Ascending aorta (tissue), 2 donors: ENCODE results near the gene CLCA1. TPM values are rescaled to one million over a fixed set of nuclear protein-coding genes. Genes with fewer than 3 reads are reported as not detected.

Experiments used
- DNase-seq, 2 donors: peaks; one replicate each; pipeline ENCODE4 v3.0.0-alpha.2; 2019; ENCODE audit warnings: low spot score in 2 of 2
- H3K27ac ChIP-seq, 2 donors: fragments of 200-600 bp; sonication (generic); one replicate each; pipeline ENCODE4 v1.5.1; 2016 to 2017; ENCODE audit warnings: mild to moderate bottlenecking in 1 of 2
- H3K27me3 ChIP-seq: fragments of 200-600 bp; sonication (generic); one replicate; pipeline ENCODE4 v1.5.1; 2017
- H3K36me3 ChIP-seq, 2 donors: fragments of 200-600 bp; sonication (generic); one replicate each; pipeline ENCODE4 v1.5.1; 2016
- H3K4me1 ChIP-seq, 2 donors: fragments of 200-600 bp; sonication (generic); one replicate each; pipeline ENCODE4 v1.5.1; 2016 to 2017; ENCODE audit warnings: mild to moderate bottlenecking in 1 of 2
- H3K4me3 ChIP-seq, 2 donors: fragments of 200-600 bp; sonication (generic); one replicate each; pipeline ENCODE4 v1.5.1; 2016 to 2017; ENCODE audit warnings: mild to moderate bottlenecking in 1 of 2
- H3K9me3 ChIP-seq, 2 donors: fragments of 200-600 bp; sonication (generic); one replicate each; pipeline ENCODE4 v1.5.1; 2016
- CTCF ChIP-seq, 3 experiments: fragments of 200-600 bp in 2 of 3; fragments of 450-650 bp in 1 of 3; sonication (generic) in 2 of 3; IDR thresholded peaks; one replicate each; pipeline ENCODE4 v1.5.1; 2016 to 2019; ENCODE audit warnings: antibody characterized with exemption in 3 of 3, mild to moderate bottlenecking in 1 of 3, moderate library complexity in 1 of 3
- intact Hi-C: fragments of 100-400 bp; cut with DNase I; formaldehyde crosslinking; loops from one replicate; pipeline ENCODE4 v1.15.1; 2023
- total RNA-seq: library from RNA; depleted of rRNA; stranded (reverse); fragments of >200 nt; gene quantifications from one replicate; pipeline ENCODE4 v1.1.0, GENCODE V29; 2016

Gene CLCA1
- total RNA-seq, 1 donor from 2014 or later: not detected

- Histone ChIP-seq H3K9me3 (no peaks in the 10 kb centered on the region), H3K4me3 (no peak overlapping the region), H3K27me3 (no peaks in the 10 kb centered on the region), H3K27ac (no peak overlapping the region), H3K36me3 (no peaks in the 10 kb centered on the region), H3K4me1 (no peaks in the 10 kb centered on the region)
- no peak for DNase-seq
- no peak for TF ChIP-seq CTCF (IDR thresholded peaks at IDR 0.05)
- intact Hi-C loops: loop anchor here (10.0 kb wide), 1 partner anchor 193 kb away; no protein-coding TSS in a partner anchor
Measured at GRCh38 chr1:86481966-86482365, 13.2 kb downstream of the CLCA1 start.

GRCh38 chr1:86487131-86487810 is 18.5 kb downstream of the CLCA1 start:
- Histone ChIP-seq H3K4me1 (no peaks in the 10 kb centered on the region), H3K27me3 (no peaks in the 10 kb centered on the region), H3K27ac (no peak overlapping the region), H3K36me3 (no peaks in the 10 kb centered on the region), H3K4me3 (no peak overlapping the region), H3K9me3 (no peaks in the 10 kb centered on the region)
- intact Hi-C loops: loop anchor here (10.0 kb wide), 1 partner anchor 188 kb away; no protein-coding TSS in a partner anchor
- DNase-seq: no peak
- no peak for TF ChIP-seq CTCF (IDR thresholded peaks at IDR 0.05)

GRCh38 chr1:86487811-86488141 is 19.0 kb downstream of the CLCA1 start:
- H3K4me3 ChIP-seq: no peak overlapping the region
- H3K27me3 ChIP-seq: no peaks in the 10 kb centered on the region
- no peaks in the 10 kb centered on the region for H3K4me1 ChIP-seq
- H3K27ac ChIP-seq: no peak overlapping the region
- no peak for TF ChIP-seq CTCF (IDR thresholded peaks at IDR 0.05)
- no peak for DNase-seq
- H3K36me3 ChIP-seq: no peaks in the 10 kb centered on the region
- H3K9me3 ChIP-seq: no peaks in the 10 kb centered on the region
- intact Hi-C loops: loop anchor here (10.0 kb wide), 1 partner anchor 187 kb away; no protein-coding TSS in a partner anchor

- no peak for DNase-seq
- TF ChIP-seq CTCF (IDR thresholded peaks at IDR 0.05): no peak
- no peak overlapping the region for H3K27ac ChIP-seq
- no peaks in the 10 kb centered on the region for H3K4me1 ChIP-seq
- intact Hi-C loops: loop anchor here (10.0 kb wide), 1 partner anchor 185 kb away; no protein-coding TSS in a partner anchor
- H3K36me3 ChIP-seq: no peaks in the 10 kb centered on the region
- no peaks in the 10 kb centered on the region for H3K9me3 ChIP-seq
- no peak overlapping the region for H3K4me3 ChIP-seq
- H3K27me3 ChIP-seq: no peaks in the 10 kb centered on the region
Measured at GRCh38 chr1:86489242-86489878, 20.6 kb downstream of the CLCA1 start.

- TF ChIP-seq CTCF (IDR thresholded peaks at IDR 0.05): no peak
- H3K27ac ChIP-seq: no peak overlapping the region
- H3K27me3 ChIP-seq: no peaks in the 10 kb centered on the region
- H3K4me3 ChIP-seq: no peak overlapping the region
- no peaks in the 10 kb centered on the region for H3K36me3 ChIP-seq
- no peaks in the 10 kb centered on the region for H3K4me1 ChIP-seq
- no peaks in the 10 kb centered on the region for H3K9me3 ChIP-seq
- intact Hi-C loops: no loop called here
- no peak for DNase-seq
Measured at GRCh38 chr1:86491171-86491950, 22.6 kb downstream of the CLCA1 start.
